K562 treated with DMSO at 1 percent for 4 hours (cell line): ENCODE measurements around the gene BORCS6. TPM values are rescaled to one million over a fixed set of nuclear protein-coding genes. Genes with fewer than 3 reads are reported as not detected.

Source experiments
- total RNA-seq: library from RNA; unstranded; fragments of 300-600 nt; gene quantifications from 2 replicates; pipeline ENCODE4 v1.2.3, GENCODE V29; 2022; ENCODE audit not compliant: insufficient read depth

BORCS6 gene
- total RNA-seq, result 5.2 and 6.4 TPM in 2 replicates

GRCh38 chr17:8189711-8190477, at the start of gene BORCS6:
Gene BORCS6, minus strand, starts transcription at chr17:8190180. Its CDS starts 40 bp downstream, at chr17:8190140.

GRCh38 chr17:8209907-8210760, 20.2 kb upstream of the BORCS6 start, which contains the start of gene AURKB:
Gene AURKB, minus strand, starts transcription at chr17:8210575. Its CDS starts 351 bp downstream, at chr17:8210224.

GRCh38 chr17:8176197-8176940, 13.6 kb downstream of the BORCS6 start, which contains the start of gene TMEM107:
Gene TMEM107, minus strand, starts transcription at chr17:8176380. Its CDS starts 94 bp downstream, at chr17:8176286.

GRCh38 chr17:8162233-8162996, 27.6 kb downstream of the BORCS6 start, which contains the start of gene VAMP2:
Gene VAMP2, minus strand, starts transcription at chr17:8162948. Its CDS starts 69 bp downstream, at chr17:8162879.

GRCh38 chr17:8152112-8152775, 37.7 kb downstream of the BORCS6 start, which contains the start of gene PER1:
Gene PER1, minus strand, starts transcription at chr17:8152404. Its CDS starts 1,698 bp downstream, at chr17:8150706.

Other genes starting within 250 kb of the BORCS6 start
- gene GUCY2D, start 187.6 kb downstream of the BORCS6 start, total RNA-seq, result not detected in 2 replicates
- gene ALOX15B, start 151.1 kb downstream of the BORCS6 start, total RNA-seq, result not detected in 2 replicates
- gene ALOX12B, start 102.5 kb downstream of the BORCS6 start, total RNA-seq, result not detected in 2 replicates
- not detected in 2 replicates for gene ALOXE3, start 71.7 kb downstream of the BORCS6 start, total RNA-seq
- gene HES7, start 66.1 kb downstream of the BORCS6 start, total RNA-seq, result 1.7 TPM in 1 of 2 replicates, not detected in the other
- 7.5 and 13.8 TPM in 2 replicates for gene PER1, start 37.8 kb downstream of the BORCS6 start, total RNA-seq
- gene VAMP2, start 27.2 kb downstream of the BORCS6 start, total RNA-seq, result 40.3 and 40.9 TPM in 2 replicates
- gene TMEM107, start 13.8 kb downstream of the BORCS6 start, total RNA-seq, result 7.7 and 11.9 TPM in 2 replicates
- gene AURKB, start 20.4 kb upstream of the BORCS6 start, total RNA-seq, result 125 and 132 TPM in 2 replicates
- 3.3 and 8.0 TPM in 2 replicates for gene CTC1, start 57.9 kb upstream of the BORCS6 start, total RNA-seq
- 7.0 and 10.4 TPM in 2 replicates for gene PFAS, start 59.1 kb upstream of the BORCS6 start, total RNA-seq
- gene RANGRF, start 98.5 kb upstream of the BORCS6 start, total RNA-seq, result 19.4 and 26.5 TPM in 2 replicates
- gene SLC25A35, start 105.2 kb upstream of the BORCS6 start, total RNA-seq, result 2.8 and 4.8 TPM in 2 replicates
- not detected in 2 replicates for gene ARHGEF15, start 120.1 kb upstream of the BORCS6 start, total RNA-seq
- not detected in 2 replicates for gene ODF4, start 149.7 kb upstream of the BORCS6 start, total RNA-seq
- 5,727 and 6,372 TPM in 2 replicates for gene RPL26, start 193.0 kb upstream of the BORCS6 start, total RNA-seq
- gene RNF222, start 207.6 kb upstream of the BORCS6 start, total RNA-seq, result not detected in 2 replicates
- 35.7 and 39.1 TPM in 2 replicates for gene NDEL1, start 245.7 kb upstream of the BORCS6 start, total RNA-seq